Transverse colon (tissue), 4 donors: ENCODE measurements around the gene TSPAN32.

Experiments used
- CTCF ChIP-seq, 5 experiments: fragments of 200-600 bp in 3 of 5; fragments of 450-650 bp in 2 of 5; sonication (generic) in 3 of 5; IDR thresholded peaks; 1 replicate in 2 of 5; 2 replicates in 3 of 5; pipeline ENCODE4 v1.5.1; 2016 to 2017; ENCODE audit warnings: antibody characterized with exemption in 5 of 5, inconsistent platforms in 3 of 5, mild to moderate bottlenecking in 2 of 5, moderate library complexity in 1 of 5
- EP300 ChIP-seq: sonication (generic); formaldehyde crosslinking; IDR thresholded peaks from one replicate; pipeline ENCODE4 v1.6.1; 2017; ENCODE audit warnings: antibody characterized with exemption, low read depth
- POLR2A ChIP-seq: fragments of 450-650 bp; IDR thresholded peaks from one replicate; pipeline ENCODE4 v1.6.1; 2016; ENCODE audit warnings: antibody characterized with exemption, mild to moderate bottlenecking, moderate library complexity
- POLR2AphosphoS5 ChIP-seq, 3 donors: sonication (generic); formaldehyde crosslinking; IDR thresholded peaks; one replicate each; pipeline ENCODE4 v1.6.1; 2016; ENCODE audit warnings: antibody characterized with exemption in 3 of 3

GRCh38 chr11:2304506-2305139 is 2.8 kb downstream of the TSPAN32 start:
- TF ChIP-seq CTCF (IDR thresholded peaks at IDR 0.05) (no peak), EP300 (no peak), POLR2A (no peak), POLR2AphosphoS5 (IDR thresholded peaks at IDR 0.05) (no peak)
